HG03457 (cell line): Measurements from ENCODE around the gene ZNF775.
"Not testable (repeated sequence)": the region's sequence is repeated elsewhere in the genome, so short reads cannot be mapped to it uniquely, and the experiment has no call there.

ENCODE experiments used
- ATAC-seq: cut with Tn5 transposase; IDR thresholded peaks from one replicate; pipeline ENCODE4 v1.9.1; 2021; ENCODE audit warnings: moderate number of reproducible peaks; ENCODE audit not compliant: unreplicated experiment

The ZNF775 gene

GRCh38 chr7:150380463-150380862 lies 1.3 kb downstream of the ZNF775 start:
- no peak for ATAC-seq

- no peak for ATAC-seq
Observed at GRCh38 chr7:150381096-150381495, 2.0 kb downstream of the ZNF775 start.

- no peak for ATAC-seq
Observed at GRCh38 chr7:150381785-150382122, 2.6 kb downstream of the ZNF775 start.

- no peak for ATAC-seq
Observed at GRCh38 chr7:150382123-150382843, 3.2 kb downstream of the ZNF775 start.

GRCh38 chr7:150382844-150383225 lies 3.7 kb downstream of the ZNF775 start:
- no peak for ATAC-seq

- no peak for ATAC-seq
Observed at GRCh38 chr7:150383710-150384397, 4.7 kb downstream of the ZNF775 start.

GRCh38 chr7:150384406-150385301 lies 5.5 kb downstream of the ZNF775 start:
- ATAC-seq = no peak

- no peak for ATAC-seq
Observed at GRCh38 chr7:150385302-150385723, 6.2 kb downstream of the ZNF775 start.

GRCh38 chr7:150385884-150386283 lies 6.8 kb downstream of the ZNF775 start:
- ATAC-seq = not testable (repeated sequence)

- ATAC-seq = no peak
Observed at GRCh38 chr7:150388306-150388705, 9.2 kb downstream of the ZNF775 start.

- ATAC-seq = no peak
Observed at GRCh38 chr7:150388709-150389531, 9.8 kb downstream of the ZNF775 start.

GRCh38 chr7:150389532-150389816 lies 10.3 kb downstream of the ZNF775 start:
- no peak for ATAC-seq

GRCh38 chr7:150390205-150390604 lies 11.1 kb downstream of the ZNF775 start:
- ATAC-seq = no peak

GRCh38 chr7:150393325-150393724 lies 14.2 kb downstream of the ZNF775 start:
- no peak for ATAC-seq

- no peak for ATAC-seq
Observed at GRCh38 chr7:150396426-150396825, 17.3 kb downstream of the ZNF775 start.

- no peak for ATAC-seq
Observed at GRCh38 chr7:150396851-150397260, 17.7 kb downstream of the ZNF775 start.

- ATAC-seq = no peak
Observed at GRCh38 chr7:150397346-150398107, 18.4 kb downstream of the ZNF775 start.

- ATAC-seq = no peak
Observed at GRCh38 chr7:150398108-150398964, 19.2 kb downstream of the ZNF775 start.

- ATAC-seq = no peak
Observed at GRCh38 chr7:150398965-150399320, 19.8 kb downstream of the ZNF775 start.
